IMR-90 (cell line): ENCODE results near the gene CPLX1. TPM values are rescaled to one million over a fixed set of nuclear protein-coding genes. Genes with fewer than 3 reads are reported as not detected.
"Not testable (repeated sequence)": the region's sequence is repeated elsewhere in the genome, so short reads cannot be mapped to it uniquely, and the experiment has no call there.

Source experiments
- ATAC-seq: fragments of 200-7000 bp; cut with Tn5 transposase; 2 replicates; pipeline ENCODE4 v1.9.1; 2020; ENCODE audit warnings: low read depth, mild to moderate bottlenecking, moderate library complexity
- BruUV-seq: library from RNA; stranded (reverse); fragments of 400-500 nt; replicated peaks from 2 replicates; lab custom pipeline; 2021; lab: Mats Ljungman, UMichigan
- CTCF ChIA-PET: fragments of 300-600 bp; formaldehyde crosslinking; extraction: SDS; loops from one replicate; lab custom pipeline; 2021; ENCODE audit warnings: antibody characterized with exemption; lab: Yijun Ruan, JAX
- POLR2A ChIA-PET: fragments of 300-600 bp; sonication (Branson Sonifier 250); formaldehyde crosslinking; loops from one replicate; lab custom pipeline; 2022; ENCODE audit warnings: antibody characterized with exemption; ENCODE audit not compliant: unreplicated experiment; lab: Charles Lee
- DNase-seq: peaks from one replicate; pipeline ENCODE4 v3.0.0; 2013
- H2AFZ ChIP-seq: replicated peaks from 2 replicates; pipeline ENCODE3; 2013; ENCODE audit warnings: low read length, mild to moderate bottlenecking; ENCODE audit not compliant: poor library complexity
- H2AK5ac ChIP-seq: 2 replicates; pipeline ENCODE4 v1.6.1; 2013; ENCODE audit warnings: low read depth, low read length, inconsistent platforms
- H2AK9ac ChIP-seq: replicated peaks from 2 replicates; pipeline ENCODE3; 2013; ENCODE audit warnings: mild to moderate bottlenecking, low read depth, low read length, moderate library complexity; ENCODE audit not compliant: poor library complexity
- H2BK120ac ChIP-seq: 2 replicates; pipeline ENCODE4 v1.6.1; 2013; ENCODE audit warnings: low read depth, low read length, inconsistent platforms
- H2BK15ac ChIP-seq: 3 replicates; pipeline ENCODE4 v1.6.1; 2013; ENCODE audit warnings: low read depth, low read length, inconsistent platforms
- H2BK20ac ChIP-seq: 2 replicates; pipeline ENCODE4 v1.6.1; 2013; ENCODE audit warnings: low read depth, mild to moderate bottlenecking, inconsistent platforms, low read length, moderate library complexity
- H2BK5ac ChIP-seq: 2 replicates; pipeline ENCODE4 v1.6.1; 2013; ENCODE audit warnings: mild to moderate bottlenecking, low read depth, low read length, inconsistent platforms; ENCODE audit not compliant: poor library complexity, severe bottlenecking
- H3K14ac ChIP-seq: replicated peaks from 2 replicates; pipeline ENCODE4 v1.6.1; 2013; ENCODE audit warnings: low read depth, low read length, inconsistent platforms
- H3K18ac ChIP-seq: 2 replicates; pipeline ENCODE4 v1.6.1; 2013; ENCODE audit warnings: low read depth, low read length, control low read depth
- H3K23ac ChIP-seq: 2 replicates; pipeline ENCODE4 v1.6.1; 2013; ENCODE audit warnings: low read depth, low read length, inconsistent platforms
- H3K27ac ChIP-seq: 2 replicates; pipeline ENCODE4 v1.5.1; 2013; ENCODE audit warnings: mild to moderate bottlenecking, control low read depth, low read length; ENCODE audit not compliant: insufficient read depth
- H3K27me3 ChIP-seq: 2 replicates; pipeline ENCODE4 v1.6.1; 2013; ENCODE audit warnings: low read length; ENCODE audit not compliant: control insufficient read depth, insufficient read depth
- H3K36me3 ChIP-seq: 2 replicates; pipeline ENCODE4 v1.6.1; 2013; ENCODE audit warnings: low read length, mixed read lengths; ENCODE audit not compliant: control insufficient read depth, insufficient read depth
- H3K4ac ChIP-seq: 2 replicates; pipeline ENCODE4 v1.6.1; 2013; ENCODE audit warnings: low read depth, low read length, inconsistent platforms
- H3K4me1 ChIP-seq: 2 replicates; pipeline ENCODE4 v1.6.1; 2013; ENCODE audit warnings: low read length, mixed read lengths; ENCODE audit not compliant: control insufficient read depth, insufficient read depth
- H3K4me2 ChIP-seq: 2 replicates; pipeline ENCODE4 v1.6.1; 2013; ENCODE audit warnings: low read depth, mild to moderate bottlenecking, control low read depth, low read length, moderate library complexity
- H3K4me3 ChIP-seq: 2 replicates; pipeline ENCODE4 v1.5.1; 2013; ENCODE audit warnings: low read depth, mild to moderate bottlenecking, control low read depth, low read length, moderate library complexity; ENCODE audit not compliant: insufficient read depth
- H3K56ac ChIP-seq: 2 replicates; pipeline ENCODE4 v1.6.1; 2013; ENCODE audit warnings: low read length, inconsistent platforms; ENCODE audit not compliant: insufficient read depth; ENCODE audit errors: extremely low read depth
- H3K79me1 ChIP-seq, 2 experiments: 2 replicates each; pipeline ENCODE4 v1.6.1; 2013; ENCODE audit warnings: low read length in 2 of 2, inconsistent platforms in 1 of 2, low read depth in 1 of 2
- H3K9ac ChIP-seq: 2 replicates; pipeline ENCODE4 v1.6.1; 2013; ENCODE audit warnings: low read depth, low read length, control low read depth
- H3K9me1 ChIP-seq: 2 replicates; pipeline ENCODE4 v1.6.1; 2013; ENCODE audit warnings: low read length, inconsistent platforms; ENCODE audit not compliant: insufficient read depth
- H3K9me3 ChIP-seq: 2 replicates; pipeline ENCODE4 v1.6.1; 2013; ENCODE audit warnings: low read length; ENCODE audit not compliant: control insufficient read depth, insufficient read depth
- H4K20me1 ChIP-seq: 2 replicates; pipeline ENCODE4 v1.6.1; 2013; ENCODE audit warnings: low read length, inconsistent platforms; ENCODE audit not compliant: insufficient read depth
- H4K5ac ChIP-seq: 2 replicates; pipeline ENCODE4 v1.6.1; 2013; ENCODE audit warnings: mild to moderate bottlenecking, low read depth, low read length, control low read depth
- H4K8ac ChIP-seq, 2 experiments: 2 replicates each; pipeline ENCODE4 v1.6.1; 2013; ENCODE audit warnings: low read depth in 2 of 2, low read length in 2 of 2, control low read depth in 1 of 2, inconsistent platforms in 1 of 2
- H4K91ac ChIP-seq: 2 replicates; pipeline ENCODE4 v1.6.1; 2013; ENCODE audit warnings: low read depth, low read length, inconsistent platforms; ENCODE audit not compliant: insufficient read depth
- WGBS, 2 experiments: methylation state at CpG; one replicate each; pipeline versions ENCODE4 v1.1.5 to v1.1.7; 2013; ENCODE audit warnings: missing lambda C conversion rate in 2 of 2; ENCODE audit not compliant: insufficient read length in 1 of 2; ENCODE audit errors: extremely low coverage in 2 of 2; 5-methylcytosine and 5-hydroxymethylcytosine counted together
- dilution Hi-C: fragments of 300-500 bp; cut with HindIII; formaldehyde crosslinking; loops from one replicate; pipeline ENCODE4 v1.14.3; 2018; ENCODE audit warnings: low sequenced_read_pairs; ENCODE audit not compliant: unreplicated experiment
- in situ Hi-C: fragments of 300-500 bp; cut with MboI; formaldehyde crosslinking; loops from 3 replicates; pipeline ENCODE4 v1.14.3; 2019; ENCODE audit warnings: low sequenced_read_pairs, inconsistent platforms, mixed read lengths
- intact Hi-C: fragments of 100-400 bp; cut with micrococcal nuclease; formaldehyde crosslinking; loops from 2 replicates; pipeline ENCODE4 v1.10.0; 2022
- polyA plus RNA-seq, 3 experiments: library from polyadenylated mRNA; depleted of rRNA; stranded (reverse); fragments of >200 nt; gene quantifications; 2 replicates each; pipeline ENCODE4 v1.2.3, GENCODE V29; 2012; ENCODE audit warnings: low replicate concordance in 1 of 3
- total RNA-seq: library from RNA; depleted of rRNA; stranded (reverse); fragments of >200 nt; gene quantifications from 2 replicates; pipeline ENCODE4 v1.2.3, GENCODE V29; 2012

The CPLX1 gene
- total and polyA plus RNA-seq, 2 of the 4 experiments (the other 2 are of a cell fraction), result 0.05 TPM; not detected in 1

DNA sequence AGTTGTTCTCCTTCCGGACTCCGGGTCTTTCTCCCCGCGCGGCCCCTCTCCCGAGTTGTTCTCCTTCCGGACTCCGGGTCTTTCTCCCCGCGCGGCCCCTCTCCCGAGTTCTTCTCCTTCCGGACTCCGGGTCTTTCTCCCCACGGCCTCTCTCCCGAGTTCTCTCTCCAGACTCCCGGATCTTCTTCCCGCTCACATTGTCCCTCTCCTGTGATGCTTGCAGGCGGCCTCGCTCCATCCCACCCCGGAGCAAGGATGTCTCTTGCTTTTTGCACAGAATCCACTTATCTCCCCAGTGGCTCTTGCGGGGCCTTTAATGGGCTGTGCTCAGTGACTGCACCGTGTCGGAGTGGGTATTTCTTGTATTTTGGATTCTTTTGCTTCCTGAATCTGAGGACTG is 66.1 kb downstream of the CPLX1 start:
- ATAC-seq, in situ Hi-C loops: not testable (repeated sequence)

More for the DNA sequence above, 66.1 kb downstream of the CPLX1 start:
- H4K5ac ChIP-seq, H3K9me3 ChIP-seq, POLR2A ChIA-PET, DNase-seq, CTCF ChIA-PET, H3K14ac ChIP-seq, H2BK20ac ChIP-seq, BruUV-seq, H4K8ac ChIP-seq, H4K91ac ChIP-seq, H2AFZ ChIP-seq, H3K27ac ChIP-seq, H3K4ac ChIP-seq, H3K4me1 ChIP-seq, H2BK5ac ChIP-seq, intact Hi-C loops, H3K23ac ChIP-seq, H2BK120ac ChIP-seq, H3K18ac ChIP-seq, H2AK5ac ChIP-seq, H3K9ac ChIP-seq, H2AK9ac ChIP-seq, H3K4me3 ChIP-seq, H3K4me2 ChIP-seq, dilution Hi-C loops, H3K27me3 ChIP-seq, H3K9me1 ChIP-seq, H2BK15ac ChIP-seq, H3K56ac ChIP-seq: not testable (repeated sequence)
- Histone ChIP-seq H4K20me1 (peaks cover 48% of the 10 kb centered on the region), H3K79me1 (peaks cover 9 to 53% of the 10 kb centered on the region in 2 experiments; a peak in 3 of 4 replicates), H3K36me3 (peaks cover 54% of the 10 kb centered on the region)
- WGBS, 2 experiments, result 89% methylated on average over 7 of the region's 24 CpGs; no CpG with 5 or more reads in 1 of the 2 experiments
